HG03575 (cell line): ENCODE data around the gene ARL1.
"Not testable (repeated sequence)": the region's sequence is repeated elsewhere in the genome, so short reads cannot be mapped to it uniquely, and the experiment has no call there.

Experiments used
- ATAC-seq: cut with Tn5 transposase; IDR thresholded peaks from one replicate; pipeline ENCODE4 v1.9.1; 2021; ENCODE audit not compliant: unreplicated experiment, insufficient number of reproducible peaks, low FRiP score; ENCODE audit errors: extremely low read depth

ARL1 gene

GRCh38 chr12:101407436-101408345, at the start of gene ARL1:
Gene ARL1 (minus strand): TSS chr12:101407772. CDS start chr12:101407645, 127 bp downstream.
- peak; percentile 36 for ATAC-seq

- ATAC-seq, result no peak
Observed at GRCh38 chr12:101455685-101456084, 48.1 kb upstream of the ARL1 start.

- ATAC-seq, result no peak
Observed at GRCh38 chr12:101441461-101442224, 34.1 kb upstream of the ARL1 start.

GRCh38 chr12:101439236-101439635, 31.7 kb upstream of the ARL1 start:
- no peak for ATAC-seq

- no peak for ATAC-seq
Observed at GRCh38 chr12:101436136-101436535, 28.6 kb upstream of the ARL1 start.

GRCh38 chr12:101430456-101430855, 22.9 kb upstream of the ARL1 start:
- ATAC-seq, result no peak

GRCh38 chr12:101424620-101425019, 17.0 kb upstream of the ARL1 start:
- ATAC-seq, result no peak

- not testable (repeated sequence) for ATAC-seq
Observed at GRCh38 chr12:101422066-101422465, 14.5 kb upstream of the ARL1 start.

- no peak for ATAC-seq
Observed at GRCh38 chr12:101415228-101415627, 7.7 kb upstream of the ARL1 start.

GRCh38 chr12:101414533-101415119, 7.1 kb upstream of the ARL1 start:
- ATAC-seq, result no peak

- not testable (repeated sequence) for ATAC-seq
Observed at GRCh38 chr12:101410169-101410568, 2.6 kb upstream of the ARL1 start.

- no peak for ATAC-seq
Observed at GRCh38 chr12:101407049-101407435, 530 bp downstream of the ARL1 start.

- not testable (repeated sequence) for ATAC-seq
Observed at GRCh38 chr12:101391181-101391580, 16.4 kb downstream of the ARL1 start.

- ATAC-seq, result no peak
Observed at GRCh38 chr12:101379149-101379548, 28.4 kb downstream of the ARL1 start.

- no peak for ATAC-seq
Observed at GRCh38 chr12:101375573-101375972, 32.0 kb downstream of the ARL1 start.

- no peak for ATAC-seq
Observed at GRCh38 chr12:101372431-101372830, 35.1 kb downstream of the ARL1 start.

GRCh38 chr12:101368016-101368415, 39.6 kb downstream of the ARL1 start:
- no peak for ATAC-seq

- no peak for ATAC-seq
Observed at GRCh38 chr12:101361455-101361854, 46.1 kb downstream of the ARL1 start.

- no peak for ATAC-seq
Observed at GRCh38 chr12:101356794-101357193, 50.8 kb downstream of the ARL1 start.

- ATAC-seq, result no peak
Observed at GRCh38 chr12:101351682-101352081, 55.9 kb downstream of the ARL1 start.
